Ishikawa (cell line): ENCODE data around the gene MCU.

Experiments
- CEBPB ChIP-seq: IDR thresholded peaks from 2 replicates; pipeline ENCODE4 v1.6.1; 2012
- CREB1 ChIP-seq: IDR thresholded peaks from 2 replicates; pipeline ENCODE4 v1.6.1; 2012; ENCODE audit warnings: low read depth
- EGR1 ChIP-seq: IDR thresholded peaks from 2 replicates; pipeline ENCODE4 v1.6.1; 2012
- EP300 ChIP-seq: IDR thresholded peaks from 2 replicates; pipeline ENCODE4 v1.6.1; 2012; ENCODE audit warnings: borderline replicate concordance
- FOXM1 ChIP-seq: IDR thresholded peaks from 2 replicates; pipeline ENCODE4 v1.6.1; 2012; ENCODE audit warnings: low read depth, borderline replicate concordance
- NFIC ChIP-seq: IDR thresholded peaks from 2 replicates; pipeline ENCODE4 v1.6.1; 2012
- RAD21 ChIP-seq: IDR thresholded peaks from 2 replicates; pipeline ENCODE4 v1.6.1; 2012; ENCODE audit warnings: low read depth
- TAF1 ChIP-seq: IDR thresholded peaks from 2 replicates; pipeline ENCODE4 v1.6.1; 2012; ENCODE audit warnings: low read depth, mild to moderate bottlenecking
- TCF12 ChIP-seq: IDR thresholded peaks from 2 replicates; pipeline ENCODE4 v1.6.1; 2012; ENCODE audit warnings: low read depth
- TEAD4 ChIP-seq: IDR thresholded peaks from 2 replicates; pipeline ENCODE4 v1.6.1; 2012
- YY1 ChIP-seq: IDR thresholded peaks from 2 replicates; pipeline ENCODE4 v1.6.1; 2012; ENCODE audit warnings: low read depth
- TF ChIP-seq, protein P1 (sequence below): IDR thresholded peaks from 2 replicates; pipeline ENCODE4 v1.6.1; 2012; ENCODE audit warnings: low read depth, mild to moderate bottlenecking
- TF ChIP-seq, protein P2 (sequence below): IDR thresholded peaks from 2 replicates; pipeline ENCODE4 v1.6.1; 2012
- TF ChIP-seq, protein P3 (sequence below): IDR thresholded peaks from 2 replicates; pipeline ENCODE4 v1.6.1; 2012

DNA sequence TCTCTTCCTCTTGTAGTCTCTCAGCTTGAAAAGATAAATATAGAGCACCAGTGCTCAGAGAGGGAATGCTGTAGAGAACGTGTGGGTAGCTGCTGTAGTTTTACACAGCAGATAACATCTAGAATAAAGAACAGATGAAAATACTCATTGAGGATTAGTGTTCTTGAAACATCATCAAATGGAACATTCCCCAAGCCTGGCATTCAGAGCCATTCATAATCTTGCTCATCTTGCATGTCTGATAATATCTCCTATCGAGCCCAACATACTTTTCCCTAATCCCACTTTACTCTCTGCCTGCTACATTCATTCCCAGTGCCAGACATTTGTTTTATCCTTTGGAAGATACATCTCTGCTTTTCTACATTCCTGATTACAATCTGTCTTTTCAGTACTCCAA is 35.2 kb downstream of the MCU start:
- TF ChIP-seq, protein P1, sequence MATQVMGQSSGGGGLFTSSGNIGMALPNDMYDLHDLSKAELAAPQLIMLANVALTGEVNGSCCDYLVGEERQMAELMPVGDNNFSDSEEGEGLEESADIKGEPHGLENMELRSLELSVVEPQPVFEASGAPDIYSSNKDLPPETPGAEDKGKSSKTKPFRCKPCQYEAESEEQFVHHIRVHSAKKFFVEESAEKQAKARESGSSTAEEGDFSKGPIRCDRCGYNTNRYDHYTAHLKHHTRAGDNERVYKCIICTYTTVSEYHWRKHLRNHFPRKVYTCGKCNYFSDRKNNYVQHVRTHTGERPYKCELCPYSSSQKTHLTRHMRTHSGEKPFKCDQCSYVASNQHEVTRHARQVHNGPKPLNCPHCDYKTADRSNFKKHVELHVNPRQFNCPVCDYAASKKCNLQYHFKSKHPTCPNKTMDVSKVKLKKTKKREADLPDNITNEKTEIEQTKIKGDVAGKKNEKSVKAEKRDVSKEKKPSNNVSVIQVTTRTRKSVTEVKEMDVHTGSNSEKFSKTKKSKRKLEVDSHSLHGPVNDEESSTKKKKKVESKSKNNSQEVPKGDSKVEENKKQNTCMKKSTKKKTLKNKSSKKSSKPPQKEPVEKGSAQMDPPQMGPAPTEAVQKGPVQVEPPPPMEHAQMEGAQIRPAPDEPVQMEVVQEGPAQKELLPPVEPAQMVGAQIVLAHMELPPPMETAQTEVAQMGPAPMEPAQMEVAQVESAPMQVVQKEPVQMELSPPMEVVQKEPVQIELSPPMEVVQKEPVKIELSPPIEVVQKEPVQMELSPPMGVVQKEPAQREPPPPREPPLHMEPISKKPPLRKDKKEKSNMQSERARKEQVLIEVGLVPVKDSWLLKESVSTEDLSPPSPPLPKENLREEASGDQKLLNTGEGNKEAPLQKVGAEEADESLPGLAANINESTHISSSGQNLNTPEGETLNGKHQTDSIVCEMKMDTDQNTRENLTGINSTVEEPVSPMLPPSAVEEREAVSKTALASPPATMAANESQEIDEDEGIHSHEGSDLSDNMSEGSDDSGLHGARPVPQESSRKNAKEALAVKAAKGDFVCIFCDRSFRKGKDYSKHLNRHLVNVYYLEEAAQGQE: no peak
- no peak for TF ChIP-seq EP300
- no peak for TF ChIP-seq TAF1
- no peak for TF ChIP-seq CREB1
- no peak for TF ChIP-seq RAD21
- TF ChIP-seq CEBPB: no peak
- no peak for TF ChIP-seq YY1
- TF ChIP-seq, protein P2, sequence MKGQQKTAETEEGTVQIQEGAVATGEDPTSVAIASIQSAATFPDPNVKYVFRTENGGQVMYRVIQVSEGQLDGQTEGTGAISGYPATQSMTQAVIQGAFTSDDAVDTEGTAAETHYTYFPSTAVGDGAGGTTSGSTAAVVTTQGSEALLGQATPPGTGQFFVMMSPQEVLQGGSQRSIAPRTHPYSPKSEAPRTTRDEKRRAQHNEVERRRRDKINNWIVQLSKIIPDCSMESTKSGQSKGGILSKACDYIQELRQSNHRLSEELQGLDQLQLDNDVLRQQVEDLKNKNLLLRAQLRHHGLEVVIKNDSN: no peak
- TF ChIP-seq FOXM1: no peak
- TF ChIP-seq NFIC: no peak
- TF ChIP-seq, protein P3, sequence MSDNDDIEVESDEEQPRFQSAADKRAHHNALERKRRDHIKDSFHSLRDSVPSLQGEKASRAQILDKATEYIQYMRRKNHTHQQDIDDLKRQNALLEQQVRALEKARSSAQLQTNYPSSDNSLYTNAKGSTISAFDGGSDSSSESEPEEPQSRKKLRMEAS: no peak
- TF ChIP-seq TCF12: no peak
- TF ChIP-seq EGR1: no peak
- TF ChIP-seq TEAD4: no peak
